ENCODE data around the gene CTNNA2.

CTNNA2 gene

GRCh38 chr2:79714283-79714682 lies 201.4 kb downstream of the CTNNA2 start:
- DNase-seq = no peak

- no peak for DNase-seq
These were observed 202.5 kb downstream of the CTNNA2 start for GRCh38 chr2:79715338-79715737.

DNA sequence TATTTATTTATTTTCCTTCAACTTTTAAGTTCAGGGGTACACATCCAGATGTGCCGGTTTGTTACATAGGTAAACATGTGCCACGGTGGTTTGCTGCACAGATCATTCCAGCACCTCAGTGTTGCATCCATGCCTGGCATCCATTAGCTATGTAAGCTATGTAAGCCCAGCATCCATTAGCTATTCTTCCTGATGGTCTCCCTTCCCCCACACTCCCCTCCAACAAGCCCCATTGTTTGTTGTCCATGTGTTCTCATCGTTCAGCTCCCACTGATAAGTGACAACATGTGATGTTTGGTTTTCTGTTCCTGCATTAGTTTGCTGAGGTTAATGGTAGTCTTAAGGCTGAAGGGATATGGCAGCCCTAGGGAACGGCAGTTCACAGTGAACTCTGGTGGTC lies 203.4 kb downstream of the CTNNA2 start:
- no peak for DNase-seq

GRCh38 chr2:79717364-79718007 lies 204.6 kb downstream of the CTNNA2 start:
- DNase-seq = no peak

DNA sequence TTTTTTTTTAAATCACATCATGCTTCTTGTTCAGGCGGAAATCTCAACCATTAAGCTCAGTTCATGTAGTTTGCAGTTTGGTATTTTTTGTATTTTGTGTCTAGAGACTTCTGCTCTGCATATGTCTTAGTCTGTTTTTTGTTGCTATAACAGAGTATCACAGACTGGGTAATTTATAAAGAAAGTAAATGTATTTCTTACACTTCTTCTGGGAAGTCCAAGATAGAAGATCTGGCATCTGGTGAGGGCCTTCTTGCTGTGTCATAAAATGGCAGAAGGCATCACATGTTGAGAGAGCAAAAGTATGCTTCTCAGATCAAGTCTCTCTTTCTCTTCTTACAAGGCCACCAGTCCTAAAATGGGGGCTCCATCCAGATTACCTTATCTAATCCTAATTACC lies 208.2 kb downstream of the CTNNA2 start:
- no peak for DNase-seq

DNA sequence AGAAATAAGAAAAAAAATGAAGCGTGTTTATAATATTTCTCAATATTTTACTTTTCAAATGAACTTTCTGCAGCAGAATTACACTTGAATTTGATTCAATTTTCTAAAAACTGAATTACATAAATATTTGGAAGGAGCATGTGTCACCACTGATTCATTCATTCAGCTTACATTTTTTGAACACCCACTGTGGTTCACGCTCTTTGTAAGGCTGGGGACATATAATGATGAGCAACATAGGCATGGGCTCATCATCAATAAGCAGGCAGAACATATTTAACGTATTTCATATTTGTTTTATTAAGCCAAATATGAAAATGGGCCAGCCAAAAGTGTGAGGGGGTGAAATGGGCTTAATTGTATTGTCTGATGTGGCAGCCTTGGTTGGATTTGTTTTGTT lies 209.1 kb downstream of the CTNNA2 start:
- DNase-seq = no peak

- no peak for DNase-seq
These were observed 211.0 kb downstream of the CTNNA2 start for GRCh38 chr2:79723830-79724229.

- DNase-seq = no peak
These were observed 216.7 kb downstream of the CTNNA2 start for GRCh38 chr2:79729532-79729931.

DNA sequence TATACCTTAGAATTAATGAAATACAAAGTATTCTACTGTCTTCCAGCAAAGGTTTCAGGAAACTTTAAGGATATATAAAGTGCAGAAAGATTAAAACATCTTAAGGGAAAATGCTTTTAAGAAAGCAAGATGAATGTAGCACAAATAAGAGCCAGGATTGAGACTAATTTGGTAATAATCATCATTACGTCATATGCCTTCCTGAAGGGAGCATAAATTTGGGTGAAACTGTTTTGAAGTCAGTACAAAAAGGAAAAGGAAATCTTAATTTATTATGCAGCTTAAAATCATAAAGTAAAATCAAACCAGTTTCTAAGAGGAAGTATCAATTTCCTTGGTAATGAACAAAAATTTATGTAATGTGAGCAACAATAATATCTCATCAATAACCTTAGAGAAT lies 221.7 kb downstream of the CTNNA2 start:
- DNase-seq = no peak

DNA sequence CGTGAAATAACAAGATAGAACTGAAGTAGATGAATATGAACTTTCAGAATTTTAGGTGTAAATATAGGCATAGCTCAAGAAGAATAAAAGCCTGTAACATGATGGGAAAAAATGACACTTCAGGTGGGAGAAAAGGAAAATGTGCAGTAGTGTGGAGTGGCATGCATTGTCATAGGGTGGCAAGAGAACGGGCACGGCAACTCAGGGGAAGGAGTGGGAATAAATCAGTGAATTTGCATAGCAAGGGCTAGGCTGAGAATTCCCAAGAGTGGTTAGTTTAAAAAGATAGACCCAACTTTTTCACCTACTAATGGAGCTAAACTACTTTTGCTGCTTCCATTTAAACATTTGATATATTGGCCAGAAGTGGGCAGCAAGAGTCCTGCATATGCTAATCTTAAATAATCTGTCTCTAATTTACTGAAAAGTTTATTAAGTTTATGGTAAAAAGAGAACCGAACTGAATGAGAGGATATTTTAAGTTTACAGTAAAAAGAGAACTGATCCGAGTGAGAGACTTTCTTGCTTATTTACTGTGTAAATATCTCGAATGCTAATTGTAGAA lies 228.1 kb downstream of the CTNNA2 start:
- DNase-seq = no peak

GRCh38 chr2:79750321-79750720 lies 237.5 kb downstream of the CTNNA2 start:
- no peak for DNase-seq

- DNase-seq = no peak
These were observed 244.7 kb downstream of the CTNNA2 start for GRCh38 chr2:79757526-79757925.

GRCh38 chr2:79758042-79758441 lies 245.2 kb downstream of the CTNNA2 start:
- no peak for DNase-seq

DNA sequence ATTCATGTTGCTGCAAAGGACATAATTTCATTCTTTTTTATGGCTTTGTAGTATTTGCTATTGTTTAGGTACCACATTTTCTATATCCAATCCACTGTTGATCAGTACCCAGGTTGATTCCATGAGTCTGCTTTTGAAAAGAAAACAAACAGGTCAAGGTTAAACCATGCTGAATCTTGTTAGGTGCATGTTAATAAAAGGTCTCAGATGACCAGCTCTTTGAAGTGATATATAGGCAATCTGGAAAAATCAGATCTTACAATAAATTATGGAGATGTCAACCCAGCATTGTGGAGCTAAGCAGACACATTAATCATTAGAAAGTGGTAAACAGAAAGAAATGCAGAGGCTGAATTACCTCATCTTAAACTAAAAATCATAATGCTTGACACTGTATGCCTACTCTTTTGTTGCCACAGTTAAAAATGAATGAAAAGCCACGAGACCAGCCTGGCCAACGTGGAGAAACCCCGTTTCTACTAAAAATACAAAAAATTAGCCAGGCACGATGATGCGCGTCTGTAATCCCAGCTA lies 246.0 kb downstream of the CTNNA2 start:
- DNase-seq = no peak

GRCh38 chr2:79770926-79771325 lies 258.1 kb downstream of the CTNNA2 start:
- no peak for DNase-seq

- DNase-seq = no peak
These were observed 258.6 kb downstream of the CTNNA2 start for GRCh38 chr2:79771493-79771892.

GRCh38 chr2:79774016-79774415 lies 261.2 kb downstream of the CTNNA2 start:
- DNase-seq = no peak

DNA sequence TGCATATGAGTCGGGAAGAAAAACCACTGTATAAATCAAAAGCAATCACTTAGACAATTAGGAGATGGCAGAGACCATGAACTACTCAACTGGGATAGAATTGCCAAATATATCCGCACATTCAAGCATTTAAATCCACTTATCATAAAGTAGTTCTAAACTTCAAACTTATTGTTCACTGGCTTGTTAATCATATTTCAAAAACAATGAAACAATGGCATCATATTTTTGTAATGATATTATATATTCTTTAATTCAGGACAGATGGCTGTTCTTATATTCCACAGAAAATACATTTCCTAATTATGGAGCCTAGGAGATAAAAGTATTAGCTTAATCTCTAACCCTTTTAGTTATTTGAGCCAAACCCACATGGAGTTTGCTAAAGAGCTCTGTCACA lies 263.6 kb downstream of the CTNNA2 start:
- DNase-seq = no peak

DNA sequence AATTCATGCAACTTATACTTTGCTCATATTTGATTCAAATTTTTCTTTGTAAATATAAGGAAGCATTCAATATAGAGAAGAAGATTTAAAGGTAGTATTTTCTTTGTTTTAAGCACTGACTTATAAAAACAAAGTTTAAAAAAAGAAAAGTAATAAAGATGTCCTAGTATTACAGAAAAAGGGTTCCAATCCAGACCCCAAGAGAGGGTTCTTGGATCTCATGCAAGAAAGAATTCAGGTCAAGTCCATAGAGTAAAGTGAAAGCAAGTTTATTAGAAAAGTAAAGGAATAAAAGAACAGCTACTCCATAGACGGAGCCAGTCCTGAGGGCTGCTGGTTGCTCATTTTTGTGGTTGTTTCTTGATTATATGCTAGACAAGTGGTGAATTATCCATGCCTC lies 267.9 kb downstream of the CTNNA2 start:
- no peak for DNase-seq

GRCh38 chr2:79782576-79783452 lies 270.0 kb downstream of the CTNNA2 start:
- DNase-seq = no peak

DNA sequence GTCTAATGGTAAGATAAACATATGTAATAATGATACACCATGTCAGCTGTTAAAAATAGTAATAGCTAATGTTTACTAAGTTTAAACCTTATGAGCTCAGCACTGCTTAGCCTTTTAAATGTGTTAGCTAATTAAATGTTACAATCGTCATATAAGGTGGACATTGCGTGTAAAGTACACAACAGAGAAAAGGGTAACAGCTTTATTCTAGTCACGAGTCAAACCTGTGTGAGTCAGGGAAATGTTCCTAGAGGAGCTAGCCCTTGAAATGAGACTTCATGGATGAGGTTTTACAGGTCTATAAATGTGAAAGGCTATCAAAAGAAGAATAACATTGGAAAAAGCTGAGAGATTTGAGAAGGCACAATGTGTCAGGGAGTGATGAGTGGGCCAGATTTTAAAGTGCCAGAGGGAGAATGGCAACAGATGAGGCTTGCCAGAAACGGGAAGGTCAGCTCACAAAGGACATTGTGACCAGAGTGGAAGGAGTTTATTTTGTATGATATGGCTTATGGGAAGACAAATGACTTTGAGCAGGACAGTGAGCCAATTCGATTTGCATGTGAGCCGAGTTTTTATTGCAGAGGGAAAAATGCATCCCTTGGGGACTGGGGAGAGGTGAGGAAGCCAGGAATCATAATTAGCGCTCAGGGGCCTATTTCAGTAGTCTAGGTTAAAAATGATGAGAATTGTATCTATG lies 276.3 kb downstream of the CTNNA2 start:
- DNase-seq = no peak

DNA sequence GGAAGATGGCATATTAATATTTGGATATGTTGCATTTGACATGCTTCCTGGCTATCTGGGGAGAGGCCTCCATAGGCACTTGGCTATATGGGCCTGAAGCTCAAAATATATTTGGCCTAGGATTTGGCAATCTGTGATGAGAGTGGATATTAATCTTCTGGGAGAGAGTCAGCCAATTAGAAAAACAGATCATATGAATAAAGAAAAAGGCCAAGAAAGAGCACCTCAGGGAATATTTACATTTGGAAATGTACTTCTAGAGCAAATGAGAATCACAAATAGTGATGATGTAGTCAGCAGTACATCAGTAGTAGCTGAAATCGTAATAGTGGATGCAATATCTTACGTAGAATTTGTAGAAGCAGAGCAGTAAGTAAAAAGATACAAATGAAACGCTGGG lies 277.0 kb downstream of the CTNNA2 start:
- no peak for DNase-seq

GRCh38 chr2:79792090-79792489 lies 279.2 kb downstream of the CTNNA2 start:
- no peak for DNase-seq

All from KG1 (cell line).